Measurements from ENCODE around the gene LRP2BP.

The LRP2BP gene

GRCh38 chr4:185357211-185357610 is 38.5 kb downstream of the LRP2BP start:
- H3K4me3 ChIP-seq (ENCODE audit: severe bottlenecking): no peak overlapping the region
- no peaks in the 10 kb centered on the region for H3K27me3 ChIP-seq (ENCODE audit: insufficient read depth, poor library complexity, severe bottlenecking)
- H3K9me3 ChIP-seq (ENCODE audit: severe bottlenecking): no peaks in the 10 kb centered on the region
- DNase-seq (ENCODE audit: low spot score) (no peak), ATAC-seq (ENCODE audit: low read depth) (no peak)
- TF ChIP-seq CTCF (IDR thresholded peaks at IDR 0.05; ENCODE audit: poor library complexity, severe bottlenecking): no peak
- H3K27ac ChIP-seq (ENCODE audit: poor library complexity, severe bottlenecking): no peak overlapping the region
- H3K4me1 ChIP-seq (ENCODE audit: insufficient read depth, poor library complexity, severe bottlenecking): peaks cover 10% of the 10 kb centered on the region
- H3K36me3 ChIP-seq (ENCODE audit: low read depth): no peaks in the 10 kb centered on the region

- H3K36me3 ChIP-seq (ENCODE audit: low read depth): no peaks in the 10 kb centered on the region
- H3K27ac ChIP-seq (ENCODE audit: poor library complexity, severe bottlenecking): no peak overlapping the region
- no peaks in the 10 kb centered on the region for H3K27me3 ChIP-seq (ENCODE audit: insufficient read depth, poor library complexity, severe bottlenecking)
- no peak overlapping the region for H3K4me3 ChIP-seq (ENCODE audit: severe bottlenecking)
- ATAC-seq (ENCODE audit: low read depth) (no peak), DNase-seq (ENCODE audit: low spot score) (no peak)
- no peaks in the 10 kb centered on the region for H3K9me3 ChIP-seq (ENCODE audit: severe bottlenecking)
- H3K4me1 ChIP-seq (ENCODE audit: insufficient read depth, poor library complexity, severe bottlenecking): no peaks in the 10 kb centered on the region
- no peak for TF ChIP-seq CTCF (IDR thresholded peaks at IDR 0.05; ENCODE audit: poor library complexity, severe bottlenecking)
Observed at GRCh38 chr4:185352741-185353140, 43.0 kb downstream of the LRP2BP start.

GRCh38 chr4:185352202-185352601 is 43.5 kb downstream of the LRP2BP start:
- ATAC-seq (ENCODE audit: low read depth) (no peak), DNase-seq (ENCODE audit: low spot score) (no peak)
- no peaks in the 10 kb centered on the region for H3K36me3 ChIP-seq (ENCODE audit: low read depth)
- H3K9me3 ChIP-seq (ENCODE audit: severe bottlenecking): no peaks in the 10 kb centered on the region
- H3K4me3 ChIP-seq (ENCODE audit: severe bottlenecking): no peak overlapping the region
- no peaks in the 10 kb centered on the region for H3K4me1 ChIP-seq (ENCODE audit: insufficient read depth, poor library complexity, severe bottlenecking)
- no peak overlapping the region for H3K27ac ChIP-seq (ENCODE audit: poor library complexity, severe bottlenecking)
- H3K27me3 ChIP-seq (ENCODE audit: insufficient read depth, poor library complexity, severe bottlenecking): no peaks in the 10 kb centered on the region
- no peak for TF ChIP-seq CTCF (IDR thresholded peaks at IDR 0.05; ENCODE audit: poor library complexity, severe bottlenecking)

GRCh38 chr4:185351691-185352090 is 44.0 kb downstream of the LRP2BP start:
- ATAC-seq (ENCODE audit: low read depth) (no peak), DNase-seq (ENCODE audit: low spot score) (no peak)
- no peak for TF ChIP-seq CTCF (IDR thresholded peaks at IDR 0.05; ENCODE audit: poor library complexity, severe bottlenecking)
- no peaks in the 10 kb centered on the region for H3K9me3 ChIP-seq (ENCODE audit: severe bottlenecking)
- no peaks in the 10 kb centered on the region; the same call in 1 of the 2 replicates for H3K36me3 ChIP-seq (ENCODE audit: low read depth)
- H3K4me1 ChIP-seq (ENCODE audit: insufficient read depth, poor library complexity, severe bottlenecking): no peaks in the 10 kb centered on the region
- H3K4me3 ChIP-seq (ENCODE audit: severe bottlenecking): no peak overlapping the region
- no peaks in the 10 kb centered on the region for H3K27me3 ChIP-seq (ENCODE audit: insufficient read depth, poor library complexity, severe bottlenecking)
- H3K27ac ChIP-seq (ENCODE audit: poor library complexity, severe bottlenecking): no peak overlapping the region

- H3K4me1 ChIP-seq (ENCODE audit: insufficient read depth, poor library complexity, severe bottlenecking): no peaks in the 10 kb centered on the region
- H3K36me3 ChIP-seq (ENCODE audit: low read depth): no peaks in the 10 kb centered on the region; the same call in 1 of the 2 replicates
Observed at GRCh38 chr4:185346975-185347601, 48.6 kb downstream of the LRP2BP start.

More at GRCh38 chr4:185346975-185347601, 48.6 kb downstream of the LRP2BP start:
- ATAC-seq (ENCODE audit: low read depth): no peak
- Histone ChIP-seq H3K4me3 (ENCODE audit: severe bottlenecking) (no peak overlapping the region), H3K27me3 (ENCODE audit: insufficient read depth, poor library complexity, severe bottlenecking) (no peaks in the 10 kb centered on the region), H3K27ac (ENCODE audit: poor library complexity, severe bottlenecking) (no peak overlapping the region), H3K9me3 (ENCODE audit: severe bottlenecking) (no peaks in the 10 kb centered on the region)
- DNase-seq (ENCODE audit: low spot score): no peak
- TF ChIP-seq CTCF (IDR thresholded peaks at IDR 0.05; ENCODE audit: poor library complexity, severe bottlenecking): no peak
